Measurements from ENCODE around the gene INPP4B. TPM values are rescaled to one million over a fixed set of nuclear protein-coding genes. Genes with fewer than 3 reads are reported as not detected.

Gene INPP4B
- total and polyA plus RNA-seq, 2 donors from 2014 or later = 2.6 to 18.9 TPM

DNA sequence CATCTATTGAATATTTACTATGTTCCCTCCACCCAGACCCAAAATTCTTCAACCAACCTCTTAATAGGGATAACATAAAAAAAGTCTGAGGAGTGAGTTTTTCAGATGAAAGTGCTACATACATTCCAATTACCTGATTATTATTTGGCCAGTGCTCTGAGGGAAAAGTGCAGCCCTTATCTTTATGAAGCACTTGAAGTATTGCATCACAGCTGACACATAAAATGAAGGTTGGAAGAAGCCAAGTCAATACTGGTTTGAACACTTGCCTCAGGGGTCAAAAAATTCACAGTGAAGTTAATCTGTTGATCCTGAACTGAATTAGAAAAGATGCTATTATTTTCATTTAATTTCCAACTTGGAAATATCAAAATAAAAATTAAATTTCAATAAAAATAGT lies 498.9 kb downstream of the INPP4B start:
- peak; percentile 29 for FAIRE-seq

DNA sequence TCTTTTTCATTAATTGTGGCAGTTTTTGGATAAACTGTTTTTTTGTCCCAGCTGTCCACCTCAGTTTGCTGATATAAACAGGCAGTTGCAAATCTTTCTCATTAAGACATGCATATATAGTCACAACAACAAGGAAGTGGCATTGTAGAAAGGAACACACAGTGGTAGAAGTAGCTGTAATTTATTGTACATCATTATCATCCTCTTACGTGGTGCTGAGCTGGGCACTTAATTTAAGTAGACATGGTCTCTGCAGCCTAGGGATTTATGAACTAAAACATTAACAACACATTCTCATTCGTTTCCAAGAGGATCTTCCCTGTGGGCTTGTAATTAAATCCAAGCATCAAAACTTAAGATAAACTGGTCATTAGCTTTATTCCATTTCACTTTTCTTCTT lies 500.2 kb downstream of the INPP4B start:
- H3K4me1 ChIP-seq (ENCODE audit: control insufficient read depth in 2 of 3, insufficient read depth in 2 of 3, low read depth in 1 of 3, low read length in 3 of 3) = peaks cover 0 to 6% (median 0%) of the 10 kb centered on the region in 3 donors
- no peaks in the 10 kb centered on the region for H3K27me3 ChIP-seq (ENCODE audit: control insufficient read depth, insufficient read depth, low read length)
- no peak overlapping the region for H3K9ac ChIP-seq (ENCODE audit: low read length in 3 of 3)
- no peaks in the 10 kb centered on the region for H3K9me3 ChIP-seq (ENCODE audit: control insufficient read depth in 2 of 3, insufficient read depth in 1 of 3, low read length in 3 of 3)
- FAIRE-seq (no peak), DNase-seq (no peak)
- intact Hi-C loops (cut with DNase I) = no loop called here
- no peaks in the 10 kb centered on the region for H3K36me3 ChIP-seq (ENCODE audit: control insufficient read depth in 2 of 3, insufficient read depth in 3 of 3, low read length in 3 of 3)
- H3K4me3 ChIP-seq (ENCODE audit: low read length in 3 of 3) = no peak overlapping the region
- TF ChIP-seq, protein P1, sequence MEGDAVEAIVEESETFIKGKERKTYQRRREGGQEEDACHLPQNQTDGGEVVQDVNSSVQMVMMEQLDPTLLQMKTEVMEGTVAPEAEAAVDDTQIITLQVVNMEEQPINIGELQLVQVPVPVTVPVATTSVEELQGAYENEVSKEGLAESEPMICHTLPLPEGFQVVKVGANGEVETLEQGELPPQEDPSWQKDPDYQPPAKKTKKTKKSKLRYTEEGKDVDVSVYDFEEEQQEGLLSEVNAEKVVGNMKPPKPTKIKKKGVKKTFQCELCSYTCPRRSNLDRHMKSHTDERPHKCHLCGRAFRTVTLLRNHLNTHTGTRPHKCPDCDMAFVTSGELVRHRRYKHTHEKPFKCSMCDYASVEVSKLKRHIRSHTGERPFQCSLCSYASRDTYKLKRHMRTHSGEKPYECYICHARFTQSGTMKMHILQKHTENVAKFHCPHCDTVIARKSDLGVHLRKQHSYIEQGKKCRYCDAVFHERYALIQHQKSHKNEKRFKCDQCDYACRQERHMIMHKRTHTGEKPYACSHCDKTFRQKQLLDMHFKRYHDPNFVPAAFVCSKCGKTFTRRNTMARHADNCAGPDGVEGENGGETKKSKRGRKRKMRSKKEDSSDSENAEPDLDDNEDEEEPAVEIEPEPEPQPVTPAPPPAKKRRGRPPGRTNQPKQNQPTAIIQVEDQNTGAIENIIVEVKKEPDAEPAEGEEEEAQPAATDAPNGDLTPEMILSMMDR (IDR thresholded peaks at IDR 0.05; ENCODE audit: borderline replicate concordance, extremely low read depth, insufficient read depth) = no peak
- H3K27ac ChIP-seq (ENCODE audit: low read depth in 2 of 2, low read length in 2 of 2) = no peak overlapping the region

More for the DNA sequence above, 498.9 kb downstream of the INPP4B start:
- no peaks in the 10 kb centered on the region for H3K36me3 ChIP-seq (ENCODE audit: control insufficient read depth in 2 of 3, insufficient read depth in 3 of 3, low read length in 3 of 3)
- H3K27ac ChIP-seq (ENCODE audit: low read depth in 2 of 2, low read length in 2 of 2) = no peak overlapping the region
- no peak overlapping the region for H3K4me3 ChIP-seq (ENCODE audit: low read length in 3 of 3)
- intact Hi-C loops (cut with DNase I) = no loop called here
- TF ChIP-seq, protein P1 (IDR thresholded peaks at IDR 0.05; ENCODE audit: borderline replicate concordance, extremely low read depth, insufficient read depth) = no peak
- no peak overlapping the region for H3K9ac ChIP-seq (ENCODE audit: low read length in 3 of 3)
- no peaks in the 10 kb centered on the region for H3K9me3 ChIP-seq (ENCODE audit: control insufficient read depth in 2 of 3, insufficient read depth in 1 of 3, low read length in 3 of 3)
- no peak for DNase-seq
- no peaks in the 10 kb centered on the region for H3K27me3 ChIP-seq (ENCODE audit: control insufficient read depth, insufficient read depth, low read length)
- peaks cover 0 to 15% (median 0%) of the 10 kb centered on the region in 3 donors for H3K4me1 ChIP-seq (ENCODE audit: control insufficient read depth in 2 of 3, insufficient read depth in 2 of 3, low read depth in 1 of 3, low read length in 3 of 3)

DNA sequence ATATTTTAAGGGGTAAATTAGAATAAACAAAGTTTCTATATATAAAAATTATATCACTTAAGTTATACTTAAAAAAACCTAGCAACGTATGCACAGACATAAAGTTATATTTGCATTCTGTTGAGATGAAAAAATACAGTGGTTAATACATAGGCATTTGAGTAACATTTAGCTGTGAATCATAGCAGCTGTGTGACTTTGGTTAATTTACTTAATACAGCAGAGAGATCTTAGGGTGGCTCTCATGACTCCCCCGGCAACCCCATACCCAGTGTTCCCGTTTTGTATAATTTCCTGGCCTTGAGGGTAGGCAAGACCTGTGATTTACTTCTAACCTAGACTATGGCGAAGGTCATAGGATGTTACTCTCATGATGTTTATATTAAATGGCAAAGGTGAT lies 504.8 kb downstream of the INPP4B start:
- Histone ChIP-seq H3K27ac (ENCODE audit: low read depth in 2 of 2, low read length in 2 of 2) (no peak overlapping the region), H3K4me1 (ENCODE audit: control insufficient read depth in 2 of 3, insufficient read depth in 2 of 3, low read depth in 1 of 3, low read length in 3 of 3) (no peaks in the 10 kb centered on the region), H3K9ac (ENCODE audit: low read length in 3 of 3) (no peak overlapping the region), H3K9me3 (ENCODE audit: control insufficient read depth in 2 of 3, insufficient read depth in 1 of 3, low read length in 3 of 3) (no peaks in the 10 kb centered on the region), H3K36me3 (ENCODE audit: control insufficient read depth in 2 of 3, insufficient read depth in 3 of 3, low read length in 3 of 3) (no peaks in the 10 kb centered on the region), H3K4me3 (ENCODE audit: low read length in 3 of 3) (no peak overlapping the region), H3K27me3 (ENCODE audit: control insufficient read depth, insufficient read depth, low read length) (no peaks in the 10 kb centered on the region)
- DNase-seq (no peak), FAIRE-seq (no peak)
- intact Hi-C loops (cut with DNase I) = no loop called here
- TF ChIP-seq, protein P1 (IDR thresholded peaks at IDR 0.05; ENCODE audit: borderline replicate concordance, extremely low read depth, insufficient read depth) = no peak

DNA sequence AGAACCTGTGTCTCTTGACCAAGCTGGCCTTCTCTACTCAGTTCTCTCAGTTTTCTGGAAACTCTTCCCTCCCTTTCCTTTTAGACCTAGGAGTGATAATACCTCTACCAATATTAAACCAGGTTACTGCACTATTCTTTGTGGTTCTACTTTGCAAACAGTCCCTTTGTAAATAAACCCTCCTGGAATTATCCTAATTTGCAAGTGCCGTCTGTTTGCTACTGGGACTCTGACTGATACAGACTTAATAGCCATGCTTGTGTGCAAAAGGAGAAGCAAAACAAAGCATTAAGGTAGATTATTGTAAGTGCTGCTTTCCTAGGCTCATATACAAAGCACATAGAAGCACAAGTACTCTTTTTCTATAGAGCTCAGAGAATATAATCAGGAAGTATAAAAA lies 507.0 kb downstream of the INPP4B start:
- H3K27me3 ChIP-seq (ENCODE audit: control insufficient read depth, insufficient read depth, low read length) = no peaks in the 10 kb centered on the region
- intact Hi-C loops (cut with DNase I) = no loop called here
- H3K9ac ChIP-seq (ENCODE audit: low read length in 3 of 3) = no peak overlapping the region
- H3K4me1 ChIP-seq (ENCODE audit: control insufficient read depth in 2 of 3, insufficient read depth in 2 of 3, low read depth in 1 of 3, low read length in 3 of 3) = no peaks in the 10 kb centered on the region
- H3K27ac ChIP-seq (ENCODE audit: low read depth in 2 of 2, low read length in 2 of 2) = no peak overlapping the region
- TF ChIP-seq, protein P1 (IDR thresholded peaks at IDR 0.05; ENCODE audit: borderline replicate concordance, extremely low read depth, insufficient read depth) = no peak
- no peak overlapping the region for H3K4me3 ChIP-seq (ENCODE audit: low read length in 3 of 3)
- H3K36me3 ChIP-seq (ENCODE audit: control insufficient read depth in 2 of 3, insufficient read depth in 3 of 3, low read length in 3 of 3) = no peaks in the 10 kb centered on the region
- FAIRE-seq (no peak), DNase-seq (no peak)
- no peaks in the 10 kb centered on the region for H3K9me3 ChIP-seq (ENCODE audit: control insufficient read depth in 2 of 3, insufficient read depth in 1 of 3, low read length in 3 of 3)
